GM19193 (cell line): ENCODE measurements around the gene MEX3D.

Experiments
- POLR2A ChIP-seq: IDR thresholded peaks from 4 replicates; pipeline ENCODE4 v1.6.1; 2011; ENCODE audit not compliant: insufficient read depth, insufficient read length; ENCODE audit errors: extremely low read depth

MEX3D gene

DNA sequence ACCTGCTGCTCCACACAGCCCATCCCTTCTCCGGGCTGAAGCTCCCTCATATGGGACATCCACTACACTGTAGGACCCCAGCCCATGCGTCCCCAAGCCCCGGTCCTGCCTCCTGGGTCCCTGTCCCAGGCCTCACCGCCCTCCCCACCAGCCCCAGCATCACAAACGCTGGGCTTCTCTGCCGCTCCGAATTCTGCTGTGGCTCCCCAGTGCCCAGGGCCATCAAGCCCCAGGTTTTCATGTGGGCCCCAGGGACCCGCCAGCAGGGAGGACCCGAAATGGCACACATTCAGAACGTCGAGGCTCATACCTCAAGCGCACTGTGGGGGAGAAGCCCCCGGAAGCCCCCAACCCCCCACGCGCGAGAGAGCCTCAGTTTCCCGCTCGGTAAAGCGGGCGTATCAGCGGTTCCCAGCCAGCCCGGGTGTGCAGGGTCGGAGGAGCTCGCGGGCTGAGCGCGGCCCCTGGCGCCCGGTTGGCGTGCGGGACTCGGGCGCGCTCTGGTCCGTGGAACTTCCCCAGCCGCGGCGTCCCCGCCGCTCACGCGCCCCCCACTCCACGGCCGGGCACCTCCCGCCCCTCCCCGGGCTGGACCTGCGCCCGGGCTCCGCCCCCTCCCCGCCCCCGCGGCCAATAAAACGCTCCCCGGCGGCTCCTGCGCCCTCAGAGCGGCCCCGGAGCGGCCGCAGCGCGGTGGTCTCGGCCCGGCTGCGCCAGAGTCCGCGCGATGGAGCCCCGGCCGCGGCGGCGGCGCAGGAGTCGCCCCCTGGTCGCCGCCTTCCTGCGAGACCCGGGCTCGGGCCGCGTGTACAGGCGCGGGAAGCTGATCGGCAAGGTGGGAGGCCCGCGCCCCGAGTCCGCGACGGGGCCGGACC lies 44.5 kb downstream of the MEX3D start, which contains the start of gene PLK5:
Gene PLK5, plus strand, starts transcription at position 666 of the 875 bp plus-strand sequence. CDS start 2,920 bp downstream, outside the sequence.
- TF ChIP-seq POLR2A, result no peak

DNA sequence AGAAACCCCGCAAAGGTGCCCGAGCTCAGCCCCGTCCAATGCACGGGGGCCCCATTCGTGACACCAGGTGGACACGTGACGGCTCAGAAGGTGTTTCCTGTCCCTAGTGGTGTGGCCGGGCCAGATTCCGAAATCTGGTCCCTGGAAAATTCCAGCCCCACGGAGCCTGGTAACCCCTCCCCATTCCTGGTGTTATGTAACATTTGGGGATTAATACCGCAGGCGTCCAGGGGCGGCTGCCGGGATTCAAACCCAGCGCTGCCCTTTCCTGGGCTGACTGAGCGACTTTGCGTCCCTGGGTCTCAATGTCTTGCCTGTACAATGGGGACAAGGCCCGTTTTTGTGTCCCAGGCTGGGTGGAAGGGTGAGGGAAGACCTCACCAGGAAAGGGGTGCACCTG lies 45.3 kb downstream of the MEX3D start:
- TF ChIP-seq POLR2A, result no peak

GRCh38 chr19:1522061-1522460 lies 46.1 kb downstream of the MEX3D start:
- no peak for TF ChIP-seq POLR2A

- TF ChIP-seq POLR2A, result no peak
Measured at GRCh38 chr19:1521636-1522035, 46.5 kb downstream of the MEX3D start.

DNA sequence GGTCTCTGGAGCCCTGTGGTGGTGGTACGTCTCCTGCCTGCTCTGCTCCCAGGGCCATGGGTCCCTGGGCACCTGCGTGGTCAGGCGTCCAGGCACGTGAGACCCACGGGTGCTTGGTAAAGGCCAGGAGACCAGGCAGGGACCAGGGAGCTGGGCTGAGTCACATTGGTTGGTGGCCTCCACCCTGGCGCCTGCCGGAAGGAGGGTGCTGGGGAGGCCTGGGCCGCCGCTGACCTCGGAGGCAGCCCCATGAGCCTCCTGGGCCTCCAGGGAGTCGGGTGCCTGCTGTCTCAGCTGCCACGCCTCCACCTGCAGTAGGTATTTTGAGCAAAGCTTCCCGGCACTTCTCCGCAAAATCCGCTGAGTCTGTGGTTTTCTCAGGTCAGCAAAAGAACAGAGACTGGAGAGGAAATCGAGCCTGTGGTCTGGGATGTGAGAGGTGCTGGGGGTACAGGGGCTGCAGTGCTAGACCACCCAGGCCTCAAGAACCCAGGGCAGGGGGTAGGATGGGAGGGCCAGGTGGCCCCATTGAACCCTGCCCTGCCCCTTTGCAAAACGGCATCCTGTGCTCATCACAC lies 47.8 kb downstream of the MEX3D start:
- no peak for TF ChIP-seq POLR2A

DNA sequence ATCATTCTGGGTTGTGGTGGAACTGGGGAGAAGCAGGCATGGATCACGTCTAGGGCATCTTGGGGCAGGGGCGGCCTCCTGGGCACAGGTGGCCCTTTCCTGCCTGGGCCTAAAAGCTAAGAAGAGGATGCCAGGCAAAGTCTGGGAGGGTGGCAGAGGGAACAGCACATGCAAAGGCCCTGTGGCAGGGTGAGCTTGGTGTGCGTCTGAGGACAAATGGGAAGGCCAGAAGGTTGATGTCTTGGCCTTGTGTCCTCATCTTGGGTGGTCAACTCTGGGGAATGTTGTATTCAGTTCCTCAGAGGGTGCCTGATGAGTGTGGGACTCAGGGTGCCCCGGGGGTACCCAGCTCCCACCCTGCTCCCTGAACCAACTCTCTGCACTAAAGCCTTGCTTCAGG lies 49.7 kb downstream of the MEX3D start:
- TF ChIP-seq POLR2A, result no peak

DNA sequence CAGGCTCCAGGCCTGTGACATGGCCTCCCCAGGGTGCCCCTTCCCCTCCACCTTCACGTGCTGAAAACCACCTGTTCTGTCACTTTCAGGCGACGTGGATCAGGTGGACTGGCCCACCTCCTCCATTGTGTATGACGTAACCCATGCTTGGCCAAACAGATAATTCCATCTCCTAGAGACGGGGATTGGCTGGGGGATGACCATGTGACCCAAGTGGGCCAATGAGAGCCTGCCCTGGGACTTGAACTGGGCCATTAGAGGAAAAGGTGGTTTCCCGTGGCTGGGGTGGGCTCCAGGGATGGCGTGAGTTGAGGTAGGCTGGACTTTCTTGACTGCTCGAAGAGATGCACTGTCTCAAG lies 51.8 kb downstream of the MEX3D start:
- TF ChIP-seq POLR2A, result no peak

DNA sequence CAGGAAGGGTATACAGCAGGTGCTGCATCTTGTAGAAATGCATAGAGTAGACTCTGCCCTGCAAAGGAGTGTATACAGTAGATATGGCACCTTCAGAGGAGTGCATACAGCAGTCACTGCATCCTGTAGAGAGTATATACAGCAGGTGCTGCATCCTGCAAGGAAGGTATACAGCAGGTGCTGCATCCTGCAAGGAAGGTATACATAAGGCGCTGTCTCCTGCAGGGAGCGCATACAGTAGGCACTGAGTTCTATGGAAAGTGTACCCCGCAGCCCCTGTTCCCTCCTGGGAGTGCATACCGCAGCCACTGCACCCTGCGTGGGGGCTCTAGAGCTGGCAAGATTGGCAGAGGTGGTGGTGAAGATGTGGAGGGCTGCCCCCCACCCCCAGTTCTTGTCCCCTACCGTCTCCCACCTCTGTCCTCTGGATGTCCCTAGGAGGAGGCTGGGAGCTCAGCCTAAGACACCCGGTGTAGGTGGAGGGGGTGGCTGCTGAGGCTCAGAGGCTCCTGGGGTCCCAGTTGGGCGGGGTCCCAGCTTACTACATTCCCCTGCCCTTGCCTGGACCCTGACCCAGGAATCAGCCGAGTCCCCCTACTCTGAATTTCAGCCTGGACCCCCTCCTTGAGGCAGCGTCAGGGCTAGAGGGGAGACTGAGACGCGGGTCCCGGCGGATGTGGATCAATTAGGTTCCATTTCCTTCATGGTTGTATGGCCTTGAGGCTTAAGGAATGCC lies 53.0 kb downstream of the MEX3D start:
- no peak for TF ChIP-seq POLR2A

GRCh38 chr19:1514295-1514661 lies 53.8 kb downstream of the MEX3D start:
- TF ChIP-seq POLR2A, result no peak

DNA sequence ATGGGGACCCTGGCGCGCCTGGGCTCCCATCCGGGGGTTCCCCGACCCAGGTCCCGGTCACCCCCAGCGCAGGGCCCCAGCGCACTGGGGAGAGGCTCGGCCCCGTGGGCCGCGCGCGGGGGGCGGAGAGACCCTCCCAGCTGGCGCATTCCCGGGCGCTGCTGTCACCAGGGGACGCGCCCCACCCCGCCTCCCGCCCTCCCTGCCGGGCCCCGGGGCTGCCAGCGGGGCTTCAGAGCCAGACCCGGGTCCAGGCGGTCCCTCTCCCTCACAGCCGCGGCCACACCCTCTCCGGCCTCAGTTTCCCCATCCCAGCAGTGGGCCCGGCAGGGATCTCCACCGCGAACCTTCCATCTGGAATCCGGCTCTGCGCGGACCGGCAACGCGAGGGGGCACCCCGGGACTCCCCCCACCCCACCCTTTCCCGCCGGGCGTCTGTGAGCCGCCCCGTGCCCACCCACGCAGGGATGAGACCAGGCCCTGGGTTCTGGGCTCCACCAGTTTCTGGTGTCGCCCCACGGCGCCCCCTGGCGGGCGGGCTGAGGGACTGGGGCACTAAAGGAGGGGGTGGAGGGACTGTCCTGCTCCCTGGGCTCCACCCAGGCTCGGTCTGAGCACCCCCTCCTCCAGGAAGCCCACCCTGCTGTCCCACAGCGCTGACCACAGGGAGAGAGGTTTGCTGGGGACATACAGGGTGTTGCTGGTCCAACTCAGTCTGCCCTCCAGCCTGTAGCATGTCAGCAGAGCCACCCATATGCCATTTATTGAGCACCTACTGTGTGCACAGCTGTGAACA lies 54.4 kb downstream of the MEX3D start:
- no peak for TF ChIP-seq POLR2A

- TF ChIP-seq POLR2A, result no peak
Measured at GRCh38 chr19:1512671-1513498, 55.2 kb downstream of the MEX3D start, which contains the start of gene ADAMTSL5. TSS of gene ADAMTSL5 (minus strand) at chr19:1513019. CDS start at chr19:1510943, 2,076 bp downstream.

DNA sequence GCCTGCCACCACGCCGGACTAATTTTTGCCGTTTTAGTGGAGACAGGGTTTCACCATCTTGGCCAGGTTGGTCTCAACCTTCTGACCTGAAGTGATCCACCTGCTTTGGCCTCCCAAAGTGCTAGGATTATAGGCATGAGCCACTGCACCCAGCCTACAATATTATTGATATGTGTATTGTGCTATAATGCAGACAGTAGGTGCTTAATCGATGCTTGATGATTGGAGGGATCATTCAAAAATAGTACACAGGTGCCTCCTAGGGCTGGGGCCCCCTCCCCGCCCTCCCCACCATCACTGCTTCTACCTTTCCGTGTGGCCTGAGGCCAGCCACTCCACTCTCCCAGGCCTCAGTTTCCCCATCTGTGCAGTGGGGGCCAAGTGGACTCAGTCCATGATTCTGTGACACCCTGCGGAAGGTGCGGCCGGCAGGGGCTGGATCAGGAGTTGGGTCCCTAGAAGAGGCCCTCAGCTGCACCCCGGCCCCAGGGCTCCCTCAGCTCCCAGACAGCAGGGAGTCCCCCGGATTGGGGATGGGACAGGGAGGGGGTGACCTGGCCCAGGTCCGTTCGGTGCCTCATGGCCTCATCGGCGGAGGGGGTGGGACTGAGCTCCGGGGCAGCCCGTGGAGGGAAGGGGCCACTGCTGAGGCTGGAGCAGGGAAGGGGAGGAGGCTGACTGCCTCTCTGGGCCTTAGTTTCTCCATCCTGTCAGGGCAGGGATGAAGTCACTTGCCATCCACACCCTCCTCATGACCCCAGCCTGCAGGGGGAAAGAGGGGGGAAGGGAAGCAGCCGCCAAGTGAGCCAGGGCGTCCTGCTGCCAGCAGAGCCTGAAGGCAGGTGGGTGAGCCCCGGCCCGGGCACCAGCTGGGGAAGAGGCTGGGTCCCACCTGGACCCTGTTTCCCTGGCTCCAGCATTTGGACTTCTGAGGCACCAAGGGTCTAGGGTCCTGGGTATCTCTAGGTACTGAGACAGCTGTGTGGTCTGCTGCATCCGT lies 56.5 kb downstream of the MEX3D start:
- TF ChIP-seq POLR2A, result no peak

GRCh38 chr19:1510807-1511206 lies 57.3 kb downstream of the MEX3D start:
- no peak for TF ChIP-seq POLR2A
